ENCODE data around the gene GNAT1. TPM values are rescaled to one million over a fixed set of nuclear protein-coding genes. Genes with fewer than 3 reads are reported as not detected.
"Not testable (repeated sequence)": the region's sequence is repeated elsewhere in the genome, so short reads cannot be mapped to it uniquely, and the experiment has no call there.

The GNAT1 gene
- total RNA-seq, 1 donor from 2014 or later, result not detected

GRCh38 chr3:50217681-50218080 lies 26.3 kb downstream of the GNAT1 start:
- no peak for FAIRE-seq
- no peak for DNase-seq (ENCODE audit: low spot score in 2 of 2)

- FAIRE-seq (no peak), DNase-seq (ENCODE audit: low spot score in 2 of 2) (no peak)
Observed at GRCh38 chr3:50218448-50218847, 27.0 kb downstream of the GNAT1 start.

- DNase-seq (ENCODE audit: low spot score in 2 of 2) (no peak), FAIRE-seq (no peak)
Observed at GRCh38 chr3:50219285-50219684, 27.9 kb downstream of the GNAT1 start.

- FAIRE-seq, result no peak
- DNase-seq (ENCODE audit: low spot score in 2 of 2), result no peak
Observed at GRCh38 chr3:50220109-50220508, 28.7 kb downstream of the GNAT1 start.

- FAIRE-seq (no peak), DNase-seq (ENCODE audit: low spot score in 2 of 2) (no peak)
Observed at GRCh38 chr3:50221051-50221410, 29.6 kb downstream of the GNAT1 start.

- DNase-seq (ENCODE audit: low spot score in 2 of 2) (no peak), FAIRE-seq (no peak)
Observed at GRCh38 chr3:50221411-50222168, 30.2 kb downstream of the GNAT1 start.

- no peak for DNase-seq (ENCODE audit: low spot score in 2 of 2)
- no peak for FAIRE-seq
Observed at GRCh38 chr3:50222169-50222528, 30.7 kb downstream of the GNAT1 start.

GRCh38 chr3:50224639-50225038 lies 33.2 kb downstream of the GNAT1 start:
- no peak for DNase-seq (ENCODE audit: low spot score in 2 of 2)
- FAIRE-seq, result no peak

GRCh38 chr3:50226888-50227389 lies 35.5 kb downstream of the GNAT1 start:
- FAIRE-seq (no peak), DNase-seq (ENCODE audit: low spot score in 2 of 2) (no peak)

- no peak for FAIRE-seq
- DNase-seq (ENCODE audit: low spot score in 2 of 2), result peak; percentile 91 to 94
Observed at GRCh38 chr3:50227390-50228183, 36.2 kb downstream of the GNAT1 start.

GRCh38 chr3:50228184-50228763 lies 36.9 kb downstream of the GNAT1 start:
- not testable (repeated sequence) for FAIRE-seq; DNase-seq (ENCODE audit: low spot score in 2 of 2)

GRCh38 chr3:50229490-50229889 lies 38.1 kb downstream of the GNAT1 start:
- DNase-seq (ENCODE audit: low spot score in 2 of 2) (no peak), FAIRE-seq (no peak)

- FAIRE-seq, result no peak
- DNase-seq (ENCODE audit: low spot score in 2 of 2), result no peak
Observed at GRCh38 chr3:50230104-50230793, 38.8 kb downstream of the GNAT1 start.

- FAIRE-seq (no peak), DNase-seq (ENCODE audit: low spot score in 2 of 2) (no peak)
Observed at GRCh38 chr3:50230794-50231125, 39.4 kb downstream of the GNAT1 start.

- FAIRE-seq, result no peak
- DNase-seq (ENCODE audit: low spot score in 2 of 2), result no peak
Observed at GRCh38 chr3:50231581-50231980, 40.2 kb downstream of the GNAT1 start.

GRCh38 chr3:50232303-50232702 lies 40.9 kb downstream of the GNAT1 start:
- no peak for DNase-seq (ENCODE audit: low spot score in 2 of 2)
- no peak for FAIRE-seq

- DNase-seq (ENCODE audit: low spot score in 2 of 2) (no peak), FAIRE-seq (no peak)
Observed at GRCh38 chr3:50233176-50233575, 41.8 kb downstream of the GNAT1 start.

GRCh38 chr3:50235716-50236483 lies 44.5 kb downstream of the GNAT1 start, which contains the start of gene GNAI2:
TSS of gene GNAI2 (plus strand) at chr3:50236204. CDS start at chr3:50236336, 132 bp downstream.
- DNase-seq (ENCODE audit: low spot score in 2 of 2) (peak; percentile 99), FAIRE-seq (peak; percentile 95)

- FAIRE-seq (no peak), DNase-seq (ENCODE audit: low spot score in 2 of 2) (no peak)
Observed at GRCh38 chr3:50236484-50237132, 45.2 kb downstream of the GNAT1 start.

Data from frontal cortex (tissue), 4 donors.